HG03558 (cell line): ENCODE data around the gene CDC42BPA.
"Not testable (repeated sequence)": the region's sequence is repeated elsewhere in the genome, so short reads cannot be mapped to it uniquely, and the experiment has no call there.

ENCODE experiments used
- ATAC-seq: cut with Tn5 transposase; IDR thresholded peaks from one replicate; pipeline ENCODE4 v1.9.1; 2021; ENCODE audit warnings: moderate number of reproducible peaks; ENCODE audit not compliant: unreplicated experiment; ENCODE audit errors: extremely low read depth

CDC42BPA gene

DNA sequence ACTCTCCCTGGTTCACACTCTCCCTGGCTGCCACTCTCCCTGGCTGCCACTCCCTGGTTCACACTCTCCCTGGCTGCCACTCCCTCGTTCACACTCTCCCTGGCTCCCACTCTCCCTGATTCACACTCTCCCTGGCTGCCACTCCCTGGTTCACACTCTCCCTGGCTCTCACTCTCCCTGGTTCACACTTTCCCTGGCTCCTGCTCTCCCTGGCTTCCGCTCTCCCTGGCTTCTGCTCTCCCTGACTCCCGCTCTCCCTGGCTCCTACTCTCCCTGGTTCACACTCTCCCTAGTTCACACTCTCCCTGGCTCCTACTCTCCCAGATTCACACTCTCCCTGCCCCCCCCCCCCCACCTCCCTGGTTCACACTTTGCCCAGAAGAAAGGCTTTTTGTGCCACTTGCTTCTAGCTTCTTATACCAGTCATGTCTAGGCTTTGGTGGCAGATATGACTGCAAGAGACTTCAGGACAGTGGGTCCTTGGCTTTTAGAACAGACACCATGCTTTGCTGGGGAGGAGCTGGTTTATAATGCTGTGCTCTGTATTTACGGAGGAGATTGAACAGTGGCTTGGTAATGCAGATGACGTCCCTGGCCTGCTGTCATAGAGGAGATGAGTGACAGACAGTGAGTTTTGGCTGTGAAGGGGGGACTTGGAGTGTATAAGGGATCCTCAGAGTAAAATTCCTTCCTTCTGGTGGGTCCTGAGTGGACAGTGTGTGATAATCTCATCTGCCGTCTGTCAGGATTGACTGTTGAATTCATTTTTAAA, 361.2 kb downstream of the CDC42BPA start:
- ATAC-seq: no peak

DNA sequence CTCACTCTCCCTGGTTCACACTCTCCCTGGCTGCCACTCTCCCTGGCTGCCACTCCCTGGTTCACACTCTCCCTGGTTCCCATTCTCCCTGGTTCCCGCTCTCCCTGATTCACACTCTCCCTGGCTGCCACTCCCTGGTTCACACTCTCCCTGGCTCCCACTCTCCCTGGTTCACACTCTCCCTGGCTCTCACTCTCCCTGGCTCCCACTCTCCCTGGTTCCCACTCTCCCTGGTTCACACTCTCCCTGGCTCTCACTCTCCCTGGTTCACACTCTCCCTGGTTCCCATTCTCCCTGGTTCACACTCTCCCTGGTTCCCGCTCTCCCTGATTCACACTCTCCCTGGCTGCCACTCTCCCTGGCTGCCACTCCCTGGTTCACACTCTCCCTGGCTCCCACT, 362.4 kb downstream of the CDC42BPA start:
- not testable (repeated sequence) for ATAC-seq

DNA sequence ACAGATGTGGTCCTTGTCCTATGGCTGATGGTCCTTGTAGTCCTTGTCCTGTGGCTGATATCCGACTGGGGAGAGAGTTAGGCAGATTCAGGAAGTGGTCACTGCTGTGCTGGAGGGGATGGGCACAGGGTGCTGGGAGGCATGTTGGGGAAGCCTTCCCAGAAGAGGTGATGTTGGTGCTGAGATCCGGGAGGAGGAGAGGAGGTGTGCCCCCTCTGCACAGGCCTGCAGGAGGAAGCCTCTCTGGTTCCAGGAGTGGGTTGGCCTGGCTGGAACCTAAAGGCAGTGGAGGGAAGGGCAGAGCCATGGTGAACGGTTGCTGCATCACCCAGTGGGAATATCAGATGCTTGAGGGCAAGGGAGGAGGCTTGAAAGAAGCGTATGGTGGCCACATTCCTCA, 363.5 kb downstream of the CDC42BPA start:
- ATAC-seq: no peak

DNA sequence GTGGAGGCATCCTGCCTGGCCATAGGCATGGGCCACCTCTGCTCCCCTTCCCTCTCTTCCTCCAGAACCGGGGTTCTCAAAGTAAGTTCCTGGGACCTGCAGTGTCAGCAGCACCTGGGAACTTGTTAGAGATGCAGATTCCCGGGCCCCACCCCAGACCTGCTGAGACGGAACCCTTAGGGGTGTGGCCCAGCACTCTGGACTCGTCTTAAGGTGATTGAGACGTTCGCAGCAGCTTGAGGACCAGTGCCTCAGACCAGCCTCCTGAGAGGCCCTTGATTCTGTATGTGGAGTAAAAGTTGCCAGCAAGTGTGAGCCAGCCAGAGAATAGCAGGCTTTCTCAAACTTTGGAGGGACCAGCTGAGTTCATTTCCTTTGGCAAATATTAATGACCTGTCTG, 364.0 kb downstream of the CDC42BPA start:
- no peak for ATAC-seq

DNA sequence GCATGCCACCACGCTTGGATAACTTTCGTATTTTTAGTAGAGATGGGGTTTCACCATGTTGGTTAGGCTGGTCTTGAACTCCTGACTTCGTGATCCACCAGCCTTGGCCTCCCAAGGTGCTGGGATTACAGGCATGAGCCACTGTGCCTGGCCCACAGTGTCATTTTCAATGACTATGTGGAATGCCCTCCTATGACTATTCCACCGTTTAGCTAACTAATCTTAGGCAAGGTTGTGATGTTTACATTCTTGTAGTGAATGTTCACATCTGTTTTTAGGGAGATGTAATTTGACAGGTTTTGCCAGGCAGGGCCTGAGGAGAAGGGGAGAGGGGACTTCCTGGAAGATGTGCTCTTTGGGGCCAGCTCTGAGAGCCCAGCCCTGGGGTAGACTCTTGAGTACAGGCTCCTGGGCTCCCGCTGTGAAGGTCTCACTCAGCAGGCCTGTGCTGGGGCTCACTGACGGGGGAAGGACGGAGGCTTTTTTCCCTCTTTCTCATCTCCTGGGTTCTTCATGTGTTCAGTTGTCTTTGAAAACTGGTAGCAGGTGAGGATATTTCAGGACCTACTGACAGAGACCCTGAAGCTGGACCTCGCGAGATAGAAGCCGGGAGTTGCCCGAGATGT, 365.0 kb downstream of the CDC42BPA start:
- ATAC-seq: no peak

DNA sequence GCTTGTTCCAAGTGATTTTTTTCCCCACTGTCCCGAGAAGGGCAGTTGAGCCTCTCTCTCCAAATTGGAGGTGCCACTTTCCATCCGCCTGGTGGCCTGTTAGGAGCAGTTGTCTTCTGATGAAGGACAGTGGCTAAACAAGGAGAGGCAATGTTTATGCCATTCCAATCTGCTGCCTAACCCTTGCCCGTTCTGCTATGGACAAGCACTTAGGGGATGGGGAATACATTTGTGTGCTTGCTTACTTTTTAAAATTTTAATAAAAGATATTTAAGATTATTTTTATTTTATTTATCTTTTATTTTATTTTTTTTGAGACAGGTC, 366.2 kb downstream of the CDC42BPA start:
- no peak for ATAC-seq

DNA sequence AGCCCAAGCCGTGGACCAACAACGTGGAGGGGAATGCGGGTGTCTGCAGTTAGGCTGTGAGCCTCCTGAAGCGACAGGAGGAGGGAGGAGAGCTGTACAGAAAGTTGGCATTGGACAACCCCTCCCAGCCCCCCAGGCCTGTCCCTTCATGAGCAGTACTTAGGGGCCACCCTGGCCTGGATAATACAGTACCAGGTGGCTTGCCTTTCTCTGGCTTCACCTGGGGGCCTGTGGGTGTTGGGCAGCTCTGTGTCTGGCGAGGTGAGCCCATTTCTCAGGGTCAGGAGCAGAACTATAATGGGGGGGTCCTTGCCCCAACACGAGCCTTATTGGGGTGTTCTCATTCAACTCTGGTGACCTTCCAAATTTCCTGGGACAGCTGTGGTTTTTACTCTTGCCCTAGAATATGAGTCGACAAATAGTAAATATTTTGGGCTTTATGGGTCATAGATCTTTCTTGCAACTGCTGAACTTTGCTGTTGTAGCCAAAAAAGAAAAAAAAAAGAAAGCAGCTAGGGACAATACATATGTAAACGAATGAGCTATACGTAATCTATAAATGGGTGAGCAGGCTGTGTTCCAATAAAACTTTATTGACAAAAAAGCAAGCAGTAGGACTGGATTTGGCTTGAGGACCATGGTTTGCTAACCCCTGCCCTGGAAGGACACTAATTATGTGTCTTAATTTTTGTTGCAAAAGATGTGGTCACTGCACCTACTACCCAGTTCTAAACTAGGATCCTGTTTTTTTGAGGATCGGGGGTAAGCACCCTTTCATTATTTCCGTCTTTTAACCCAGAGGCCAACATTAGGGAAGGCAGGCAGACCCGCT, 366.8 kb downstream of the CDC42BPA start:
- no peak for ATAC-seq

DNA sequence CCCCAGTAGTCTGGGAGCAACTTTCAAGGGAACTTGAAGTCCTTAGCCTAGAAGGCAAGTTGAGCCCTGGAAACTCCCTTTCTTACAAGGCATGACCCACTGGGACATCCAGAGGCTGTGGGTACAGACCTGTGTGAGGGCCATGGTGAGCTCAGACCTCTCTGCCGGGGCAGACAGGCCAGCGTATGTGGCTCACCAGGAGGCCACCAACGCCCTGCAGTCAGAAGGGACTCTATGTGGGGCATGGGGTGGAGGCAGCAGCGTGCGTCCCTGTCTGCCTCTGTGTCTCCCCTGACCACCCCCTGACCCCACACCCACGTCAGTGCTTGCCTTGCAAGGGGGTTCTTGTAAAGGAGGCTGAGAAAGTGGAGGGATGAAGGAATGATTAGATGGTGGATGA, 367.4 kb downstream of the CDC42BPA start:
- ATAC-seq: no peak

DNA sequence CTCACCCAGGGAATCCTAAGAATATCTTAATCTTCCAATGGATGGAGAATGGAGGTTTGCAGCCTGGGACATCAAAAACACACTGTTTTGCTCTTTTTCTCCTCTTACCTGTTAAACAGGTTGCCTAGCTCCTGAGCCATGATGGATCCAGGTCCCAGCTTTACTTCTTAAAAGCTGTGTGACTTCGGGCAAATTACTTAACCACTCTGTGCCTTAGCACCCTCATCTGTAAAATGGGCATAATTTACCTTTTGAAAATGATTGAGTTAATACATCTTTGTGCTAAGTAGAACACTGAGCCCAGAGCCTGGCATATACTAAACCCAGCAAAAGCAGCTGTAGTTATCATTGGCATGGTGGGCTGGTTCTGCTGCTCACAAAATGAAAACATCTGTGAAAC, 368.0 kb downstream of the CDC42BPA start:
- ATAC-seq: no peak

DNA sequence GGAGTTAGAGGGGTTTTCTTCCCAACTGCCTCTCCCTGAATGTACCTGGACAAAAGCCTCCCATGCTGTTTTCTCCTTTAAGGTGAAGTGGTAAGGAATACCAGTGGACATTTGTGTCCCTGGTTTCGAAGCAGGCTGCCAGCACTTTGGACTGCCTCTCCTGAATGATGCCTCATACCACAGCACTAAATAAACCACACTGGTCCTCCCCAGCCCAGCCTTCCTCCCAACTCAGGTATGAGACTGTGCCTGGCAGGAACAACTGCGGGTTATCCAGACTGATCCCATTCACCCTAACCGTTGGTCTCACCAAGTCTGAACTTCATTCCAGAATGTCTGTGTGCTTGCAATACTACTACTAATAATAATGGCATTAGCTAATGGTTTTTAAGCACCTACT, 368.9 kb downstream of the CDC42BPA start:
- ATAC-seq: no peak

DNA sequence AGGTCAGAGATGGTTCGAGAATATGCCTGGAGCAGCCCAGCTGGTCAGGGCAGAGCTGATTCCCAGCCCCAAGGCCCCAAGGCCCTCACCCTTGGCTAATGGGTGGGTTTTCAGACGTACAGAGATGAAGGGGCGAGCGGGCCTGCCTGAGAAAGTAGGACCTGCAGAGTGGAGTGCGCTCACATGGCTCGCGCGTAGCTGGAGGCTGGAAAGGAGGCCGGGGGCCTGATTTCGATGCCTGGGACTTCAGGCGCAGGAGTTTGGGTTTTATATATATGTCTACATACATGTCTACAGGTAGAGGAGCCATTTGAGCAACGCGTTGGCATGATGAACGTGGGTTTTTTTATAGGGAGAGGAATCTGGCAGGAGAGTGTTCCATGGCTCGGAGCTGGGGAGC, 369.3 kb downstream of the CDC42BPA start:
- no peak for ATAC-seq

DNA sequence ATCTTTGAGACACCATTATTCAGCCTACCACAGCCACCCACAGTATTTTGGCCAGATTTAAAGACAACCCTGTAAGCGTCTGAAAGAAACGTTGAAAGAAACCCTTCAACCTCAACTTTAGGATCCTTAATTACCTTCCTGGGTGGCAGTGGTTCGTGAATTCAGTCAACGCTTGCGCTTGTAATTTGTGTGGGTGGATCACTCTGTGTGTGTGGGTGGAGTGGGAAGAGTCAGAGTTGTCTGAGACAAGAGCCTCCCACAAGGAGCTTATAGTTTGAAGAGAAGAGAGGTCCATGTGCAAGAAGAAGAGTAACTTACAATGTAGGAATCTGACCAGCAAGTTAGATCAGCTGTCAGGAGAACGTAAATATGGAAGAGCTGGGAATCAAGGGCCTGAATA, 369.8 kb downstream of the CDC42BPA start:
- ATAC-seq: no peak

DNA sequence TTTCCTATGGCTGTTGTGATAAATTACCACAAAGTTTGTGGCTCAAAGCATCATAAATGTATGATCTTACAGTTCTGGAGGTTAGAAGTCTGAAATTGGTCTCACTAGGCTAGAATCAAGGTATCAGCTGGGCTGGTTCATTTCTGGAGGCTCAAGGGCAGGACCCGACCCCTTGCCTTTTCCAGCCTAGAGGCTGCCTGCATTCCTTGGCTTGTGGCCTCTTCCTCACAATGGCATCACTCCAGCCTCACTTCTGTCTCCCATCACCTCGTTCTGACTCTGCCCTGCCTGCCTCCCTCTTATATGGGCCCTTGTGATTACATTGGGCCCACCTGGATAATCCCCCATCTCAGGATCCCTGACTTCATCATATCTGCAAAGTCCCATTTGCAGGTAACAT, 370.2 kb downstream of the CDC42BPA start:
- ATAC-seq: no peak

DNA sequence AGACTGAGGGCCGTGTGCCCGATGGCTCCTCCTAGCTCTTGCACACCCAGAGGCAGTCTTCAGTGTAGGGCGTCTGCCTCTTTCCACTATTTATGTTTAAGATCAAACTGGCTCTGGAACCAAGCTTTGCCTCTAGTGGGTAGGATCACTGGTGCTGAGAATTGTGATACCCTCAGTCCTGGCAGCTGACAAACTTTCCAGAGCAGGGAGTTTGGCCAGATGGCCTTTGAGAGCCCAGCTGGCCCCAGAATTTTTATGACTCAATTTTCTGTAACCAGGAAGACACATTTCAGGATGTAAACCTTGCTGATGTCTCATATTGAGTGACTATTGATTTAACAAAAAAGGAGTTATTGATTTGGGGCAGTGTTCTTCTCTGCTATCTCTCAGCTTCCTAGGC, 371.5 kb downstream of the CDC42BPA start:
- no peak for ATAC-seq

DNA sequence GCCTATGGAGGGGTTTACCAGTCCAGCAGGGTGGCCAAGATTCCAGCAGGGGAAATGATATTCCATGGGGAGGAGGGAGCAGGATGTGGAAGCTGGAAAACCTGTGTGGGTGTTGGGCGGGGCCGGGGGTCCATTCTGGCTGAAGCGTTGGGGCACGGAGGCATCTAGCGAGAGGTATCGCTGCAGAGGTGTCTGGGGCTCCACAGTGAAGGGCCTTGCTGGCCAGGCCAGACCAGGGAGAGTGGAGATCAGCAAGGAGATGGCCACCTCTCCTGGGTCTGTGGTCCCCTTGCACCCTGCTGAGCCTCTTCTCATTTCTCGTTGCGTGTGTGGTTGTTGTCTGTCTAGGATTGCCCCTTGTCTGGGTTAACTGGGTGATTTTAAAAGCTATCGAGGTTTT, 372.0 kb downstream of the CDC42BPA start:
- ATAC-seq: no peak

DNA sequence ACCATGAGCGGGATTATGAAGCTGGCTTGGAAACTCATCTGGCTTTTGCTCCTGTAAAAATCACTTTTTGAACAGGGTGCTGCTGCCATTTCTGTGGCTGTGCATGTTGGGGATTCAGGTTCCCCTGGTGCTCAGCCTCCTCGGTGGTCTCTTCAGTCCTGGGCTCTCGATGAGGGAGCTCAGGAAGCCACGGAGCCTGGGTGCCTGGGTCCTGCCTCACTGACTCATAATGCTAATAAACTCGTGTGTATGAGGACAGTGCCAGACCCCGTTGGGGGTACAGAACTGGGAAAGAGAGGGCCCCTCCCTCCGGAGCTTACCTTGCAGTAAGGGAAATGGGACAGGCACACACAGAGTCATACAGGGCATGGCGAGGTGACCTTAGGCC, 372.4 kb downstream of the CDC42BPA start:
- ATAC-seq: no peak

DNA sequence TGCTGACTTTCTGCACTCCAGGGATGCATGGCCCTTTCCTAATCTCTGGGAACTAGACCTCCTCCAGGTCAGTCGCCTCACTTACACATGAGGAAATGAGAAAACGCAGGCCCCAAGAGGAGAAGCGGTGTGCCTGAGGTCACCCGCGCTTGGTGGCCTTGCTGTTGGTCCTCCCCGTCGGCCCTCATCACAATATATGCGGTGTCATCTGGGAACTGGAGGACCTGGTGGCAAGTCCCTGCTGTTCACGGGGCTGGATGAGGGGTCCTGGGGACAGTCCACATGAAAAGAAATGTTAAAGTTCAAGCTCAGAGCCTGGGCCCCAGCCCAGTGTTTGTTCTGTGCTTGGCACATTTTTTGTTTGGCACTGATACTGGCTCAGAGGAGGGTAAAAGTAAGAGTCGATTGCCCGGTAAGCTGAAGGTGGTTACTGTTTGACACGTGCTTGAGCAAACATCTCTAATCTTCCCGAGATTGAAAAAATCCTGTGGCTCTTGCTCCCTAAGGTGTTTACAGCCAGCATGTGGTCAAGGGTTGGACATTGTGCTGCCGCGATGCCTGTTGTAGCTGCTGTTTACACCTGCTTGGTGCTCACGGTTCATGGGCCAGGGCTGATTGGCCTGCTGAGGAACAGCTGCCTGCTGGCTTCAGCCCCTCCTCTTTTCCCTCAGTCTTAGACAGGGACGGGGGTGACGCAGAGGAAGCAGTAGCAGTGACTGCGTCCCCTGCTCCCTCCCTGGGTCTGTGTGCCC, 373.0 kb downstream of the CDC42BPA start:
- ATAC-seq: no peak

DNA sequence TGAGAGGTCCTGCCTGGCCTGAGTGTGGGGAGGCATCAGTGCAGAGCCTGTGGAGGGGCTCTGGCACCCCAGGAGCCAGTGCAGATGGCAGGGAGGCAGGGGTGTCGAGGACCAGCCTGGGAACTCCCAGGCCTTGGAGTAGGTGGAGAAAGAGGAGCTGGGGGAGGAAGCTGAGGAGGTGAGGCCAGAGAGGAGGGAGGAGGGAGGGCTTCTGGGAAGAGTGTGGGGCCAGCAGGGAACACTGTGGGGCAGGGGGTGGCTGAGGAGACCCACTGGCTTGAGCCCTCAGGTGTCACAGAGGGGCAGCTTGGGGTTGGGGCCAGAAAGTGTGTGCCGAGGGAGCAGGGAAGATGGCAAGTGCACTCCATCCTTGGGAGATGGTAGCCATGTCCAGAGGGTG, 374.4 kb downstream of the CDC42BPA start:
- ATAC-seq: no peak

DNA sequence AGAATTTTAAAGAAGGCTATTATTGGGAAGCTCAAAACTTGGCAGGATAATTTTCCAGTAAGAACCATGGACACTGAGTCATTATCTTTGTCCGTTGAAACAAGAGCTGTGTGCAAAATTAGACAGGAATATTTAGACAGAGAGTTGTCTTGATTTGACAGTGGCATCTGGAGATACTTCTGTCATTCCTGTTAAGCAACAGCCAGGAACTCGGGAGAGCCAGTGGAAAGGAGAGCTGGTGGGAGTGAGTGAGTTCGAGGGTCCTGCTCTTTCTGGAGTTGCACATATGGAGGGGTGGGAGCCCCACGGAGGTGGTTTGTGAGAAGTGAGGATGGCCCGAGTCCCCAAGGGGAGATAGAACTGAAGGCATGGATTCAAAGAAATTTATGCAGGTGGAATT, 375.1 kb downstream of the CDC42BPA start:
- no peak for ATAC-seq

DNA sequence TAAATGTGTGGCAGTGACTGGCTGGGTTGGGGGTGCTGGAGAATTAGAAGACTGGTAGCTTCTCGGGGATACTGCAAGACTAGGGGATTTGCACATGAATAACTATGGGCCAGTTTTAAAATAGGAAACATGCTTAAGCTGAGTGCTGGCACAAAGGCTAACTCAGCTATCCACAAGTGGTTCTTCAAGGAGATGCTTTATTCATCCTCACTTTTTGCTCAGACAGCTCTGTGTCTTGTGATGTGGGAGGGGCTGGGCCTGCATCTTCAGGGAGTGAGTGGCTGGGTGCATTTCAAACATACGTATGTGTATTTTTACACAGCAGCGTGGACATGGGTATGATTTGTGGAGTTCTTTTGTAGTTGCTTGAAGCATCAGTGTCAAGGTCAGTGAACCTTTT, 375.9 kb downstream of the CDC42BPA start:
- no peak for ATAC-seq

DNA sequence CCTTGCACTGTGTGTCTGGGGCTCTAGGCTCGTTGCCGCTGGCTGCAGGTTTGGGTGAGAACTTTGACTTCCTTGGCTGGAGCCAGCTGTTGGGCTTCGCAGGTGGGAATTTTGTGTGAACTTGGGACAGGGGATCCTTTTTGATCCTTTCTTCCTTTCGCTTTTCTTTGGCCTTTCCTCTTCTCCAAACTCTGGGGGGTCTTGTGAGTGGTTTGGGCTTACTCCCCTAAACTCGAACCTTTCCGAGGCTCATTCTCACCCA, 377.6 kb downstream of the CDC42BPA start:
- no peak for ATAC-seq
